GM19372 (cell line): ENCODE results near the gene ZNF587B.
"Not testable (repeated sequence)": the region's sequence is repeated elsewhere in the genome, so short reads cannot be mapped to it uniquely, and the experiment has no call there.

Source experiments
- ATAC-seq: cut with Tn5 transposase; IDR thresholded peaks from one replicate; pipeline ENCODE4 v1.9.1; 2021; ENCODE audit warnings: mild to moderate bottlenecking, low read depth, moderate library complexity; ENCODE audit not compliant: unreplicated experiment

Gene ZNF587B

DNA sequence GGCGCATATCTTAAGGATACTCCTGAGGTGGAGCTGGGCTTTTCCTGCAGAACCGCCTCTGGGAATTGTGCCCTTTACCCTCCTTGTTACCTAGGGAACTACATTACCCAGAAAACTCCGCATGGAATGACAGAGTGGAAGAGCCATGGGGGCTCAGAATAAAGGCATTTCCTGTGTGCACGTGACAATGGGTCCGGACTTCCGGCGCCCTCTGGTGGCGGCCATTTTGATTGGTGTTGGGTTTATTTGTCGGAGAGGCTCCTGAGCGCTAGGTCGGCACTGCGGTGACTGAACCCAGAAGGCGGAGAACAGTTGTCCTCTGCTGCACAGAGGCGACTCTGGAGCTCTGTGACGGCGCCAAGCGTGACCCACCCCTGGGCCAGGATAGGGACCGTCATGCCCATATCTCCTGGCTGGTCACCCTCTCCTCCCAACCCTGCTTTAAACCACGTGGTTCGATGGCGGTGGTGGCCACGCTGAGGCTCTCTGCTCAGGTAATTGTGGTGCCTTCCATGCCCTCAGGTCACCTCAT, at the start of gene ZNF587B:
TSS of gene ZNF587B (plus strand) at position 229 of the 532 bp plus-strand sequence. CDS start at position 459, 230 bp downstream.
- ATAC-seq = no peak

DNA sequence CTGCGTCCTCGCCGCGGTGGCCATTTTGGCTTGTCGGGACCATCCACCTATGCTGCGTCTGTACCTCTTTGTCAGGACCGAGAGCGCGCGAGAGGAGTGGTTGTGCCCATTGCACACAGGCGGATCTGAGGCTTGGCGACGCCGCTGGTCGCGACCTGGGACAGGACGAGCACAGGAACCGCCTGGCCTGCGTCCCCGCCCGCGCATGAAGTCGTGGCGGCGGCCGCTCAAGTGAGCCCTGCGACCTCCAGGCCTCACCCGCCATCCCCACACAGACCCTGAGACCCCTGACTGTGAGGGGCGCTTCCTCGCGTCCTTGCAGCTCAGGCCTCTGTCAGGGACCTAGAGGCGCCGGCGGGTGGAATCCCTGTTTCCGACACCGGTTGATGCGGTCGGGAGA, 43.8 kb upstream of the ZNF587B start:
- no peak for ATAC-seq

DNA sequence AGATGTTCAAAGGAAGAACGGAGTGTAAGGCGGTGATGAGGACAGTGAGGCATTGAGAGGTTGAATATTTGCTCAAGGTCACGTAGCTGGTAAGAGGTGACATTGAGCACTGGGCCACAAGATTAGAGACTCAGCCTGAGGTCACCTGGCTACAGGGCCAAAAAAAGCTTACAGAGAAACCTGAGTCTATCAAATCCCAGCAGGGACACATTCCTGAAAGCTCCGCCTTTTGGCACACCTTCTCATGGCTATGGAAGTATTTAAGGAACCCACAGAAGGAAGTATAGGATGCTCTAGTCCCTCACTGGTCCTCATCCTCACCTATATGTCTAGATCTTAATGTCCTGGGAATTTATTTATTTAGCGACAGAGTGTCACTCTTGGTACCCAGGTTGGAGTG, 43.2 kb upstream of the ZNF587B start:
- ATAC-seq = no peak

DNA sequence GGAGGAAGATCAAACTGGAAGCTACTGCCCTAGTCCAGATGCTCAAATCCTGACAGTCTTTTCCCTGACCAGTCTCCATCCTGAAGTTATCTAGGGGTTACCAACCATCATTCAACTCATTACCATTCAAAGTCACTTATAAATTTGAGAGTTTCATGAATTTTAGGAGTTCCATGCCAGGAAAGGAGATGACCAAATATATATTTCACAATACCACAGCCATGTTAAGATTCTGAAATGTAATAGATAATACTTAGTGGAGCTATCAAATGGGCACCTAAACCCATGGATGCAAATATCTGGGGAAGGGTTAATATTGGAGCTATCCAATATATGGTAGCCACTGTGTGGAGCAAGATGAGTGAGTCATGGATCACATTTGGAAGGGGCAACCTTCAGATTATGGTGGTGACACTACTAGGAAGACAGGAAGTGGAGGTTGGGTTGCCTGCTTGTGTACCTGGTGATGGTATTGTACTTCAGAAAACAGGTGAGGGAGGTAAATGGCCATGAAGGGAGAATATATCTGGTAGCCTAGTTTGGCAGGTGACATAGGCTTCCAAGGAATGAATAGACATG, 41.9 kb upstream of the ZNF587B start:
- ATAC-seq = no peak

DNA sequence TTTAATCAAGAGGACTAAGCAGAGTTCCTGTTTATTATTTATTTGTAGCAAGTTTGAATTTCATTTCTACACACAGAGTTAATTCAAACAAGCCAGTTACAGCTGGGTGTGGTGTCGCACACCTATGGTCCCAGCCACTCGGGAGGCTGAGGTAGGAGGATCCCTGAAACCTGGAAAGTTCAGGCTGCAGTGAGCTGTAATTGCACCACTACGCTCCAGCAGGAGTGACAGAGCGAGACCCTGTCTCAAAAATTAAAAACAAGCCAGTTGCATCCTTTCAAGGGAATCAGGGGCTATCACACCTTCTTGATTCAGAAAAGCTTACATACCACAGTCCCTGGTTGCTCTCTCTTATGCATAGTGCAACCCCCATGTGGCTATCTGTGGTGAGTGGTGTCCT, 40.8 kb upstream of the ZNF587B start:
- ATAC-seq = no peak

DNA sequence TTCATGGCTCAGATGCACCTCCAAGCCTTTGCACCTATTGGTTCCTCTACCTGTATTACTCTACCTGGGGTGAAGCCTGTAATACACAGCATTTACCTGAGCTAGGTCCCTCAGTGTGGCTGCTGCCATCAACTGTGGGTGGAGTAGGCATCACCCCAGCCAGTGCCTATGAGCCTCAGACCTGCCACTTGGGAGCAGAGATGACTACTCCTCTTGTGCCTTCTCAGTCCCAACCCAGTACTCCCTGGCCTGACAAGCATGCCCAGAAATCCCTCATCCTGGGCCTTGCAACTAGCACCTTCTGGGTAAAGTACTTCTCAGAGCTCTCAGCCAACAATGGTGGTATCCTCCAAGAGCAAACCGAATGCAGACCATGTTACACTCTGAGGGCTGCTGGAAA, 33.5 kb upstream of the ZNF587B start:
- not testable (repeated sequence) for ATAC-seq

DNA sequence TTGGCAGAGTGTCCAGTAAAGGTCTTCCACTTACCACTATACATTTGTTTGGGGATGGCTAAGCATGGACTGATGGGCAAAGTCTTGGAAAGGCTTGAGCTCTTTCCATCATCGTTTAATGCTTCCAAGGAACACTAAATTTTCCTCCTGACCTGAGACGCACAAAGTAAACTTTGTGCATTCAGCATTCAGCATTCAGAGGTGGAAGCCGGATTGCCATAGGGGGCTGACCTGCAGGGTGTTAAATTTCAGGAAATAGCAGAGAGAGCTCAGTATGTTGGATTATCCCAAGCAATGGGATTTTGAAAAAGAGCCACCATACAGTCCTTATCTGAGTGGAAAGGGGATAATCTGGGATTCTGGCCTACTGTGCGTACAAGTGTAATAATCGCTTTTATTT, 29.4 kb upstream of the ZNF587B start:
- ATAC-seq = no peak

DNA sequence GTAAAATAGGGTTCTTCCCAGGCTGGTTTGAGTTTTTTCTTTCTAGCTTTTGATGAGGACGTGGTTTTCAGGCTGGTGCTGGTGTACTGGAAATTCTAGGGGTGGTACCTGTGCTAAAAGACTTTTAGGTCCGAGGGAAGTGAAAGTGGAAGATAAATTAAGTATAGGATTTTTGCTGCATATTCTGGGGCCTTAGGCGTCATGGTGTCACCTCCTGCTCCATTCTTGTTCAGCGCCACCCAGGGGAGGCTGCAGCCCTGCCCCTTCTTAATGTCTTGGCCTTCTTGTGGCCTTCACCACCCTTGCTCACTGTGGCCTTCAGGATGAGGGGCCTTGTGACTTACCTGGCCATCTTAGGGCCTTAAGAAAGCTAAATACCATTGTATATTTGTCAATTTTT, 27.8 kb upstream of the ZNF587B start:
- ATAC-seq = no peak

DNA sequence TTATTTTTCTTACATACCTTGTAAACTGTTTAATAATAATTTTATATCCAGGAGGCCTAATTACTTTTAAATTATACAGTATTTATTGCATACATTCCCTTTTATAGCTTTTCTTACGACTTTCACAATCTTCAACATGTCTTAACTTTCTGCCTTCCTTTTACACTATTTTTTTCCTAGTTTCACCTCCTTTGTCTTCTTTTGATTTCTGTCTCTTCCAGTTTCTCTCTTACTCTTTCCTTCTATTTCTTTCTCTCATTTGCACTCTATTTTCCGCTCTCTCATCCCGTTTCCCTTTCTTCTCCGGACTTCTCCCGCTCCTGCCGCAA, 26.9 kb upstream of the ZNF587B start:
- no peak for ATAC-seq

DNA sequence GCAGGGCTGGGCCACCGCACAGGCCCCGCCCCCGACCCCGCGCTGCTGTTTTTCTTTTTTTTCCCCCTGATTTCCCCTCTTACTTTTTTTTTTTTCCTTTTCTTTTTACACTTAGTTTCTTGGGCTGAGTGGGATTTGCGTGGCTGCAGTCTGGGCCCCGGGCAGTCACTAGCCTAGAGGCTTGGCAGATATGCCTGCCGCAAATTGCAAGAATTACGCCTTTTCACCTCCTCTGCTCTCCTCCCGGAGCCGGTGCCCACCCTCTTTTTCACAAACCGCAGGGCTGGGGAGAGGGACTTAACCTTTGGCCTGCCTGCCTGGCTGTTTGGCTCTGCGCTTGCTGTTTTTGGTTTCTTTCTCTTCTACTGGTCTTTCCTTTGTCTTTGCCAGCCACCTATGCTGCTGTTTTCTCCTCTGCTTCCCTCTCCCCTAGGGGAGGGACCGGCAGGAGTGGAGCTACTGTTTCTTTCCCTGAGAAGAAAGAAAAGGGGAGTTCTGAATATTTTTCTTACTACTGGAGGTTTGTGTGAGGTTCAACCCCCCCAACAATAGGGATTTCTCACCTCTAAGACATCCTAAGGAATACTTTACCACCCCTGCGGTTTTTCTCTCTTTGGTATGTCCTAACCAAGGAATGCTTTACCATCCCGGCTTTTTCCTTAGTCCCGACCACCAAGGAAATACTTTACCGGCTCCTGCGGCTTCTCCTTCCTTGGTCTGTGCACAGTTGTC, 26.3 kb upstream of the ZNF587B start:
- no peak for ATAC-seq

DNA sequence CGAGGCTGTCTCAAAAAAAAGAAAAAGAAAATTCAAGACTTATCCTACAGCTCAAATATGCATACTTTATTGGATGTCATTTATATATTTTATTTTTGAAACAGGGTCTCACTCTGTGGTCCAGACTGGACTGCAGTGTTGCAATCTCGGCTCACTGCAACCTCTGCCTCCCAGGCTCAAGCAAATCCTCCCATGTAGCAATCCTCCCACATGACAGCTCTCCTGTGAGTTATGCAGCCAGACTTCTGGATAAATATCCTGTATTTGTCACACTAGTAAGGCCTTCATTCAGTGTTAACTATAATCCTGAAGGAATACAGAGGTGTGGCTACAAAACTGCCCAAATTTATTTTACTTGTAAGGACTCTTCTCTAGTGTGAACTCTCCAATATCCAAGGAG, 22.6 kb upstream of the ZNF587B start:
- ATAC-seq = no peak

DNA sequence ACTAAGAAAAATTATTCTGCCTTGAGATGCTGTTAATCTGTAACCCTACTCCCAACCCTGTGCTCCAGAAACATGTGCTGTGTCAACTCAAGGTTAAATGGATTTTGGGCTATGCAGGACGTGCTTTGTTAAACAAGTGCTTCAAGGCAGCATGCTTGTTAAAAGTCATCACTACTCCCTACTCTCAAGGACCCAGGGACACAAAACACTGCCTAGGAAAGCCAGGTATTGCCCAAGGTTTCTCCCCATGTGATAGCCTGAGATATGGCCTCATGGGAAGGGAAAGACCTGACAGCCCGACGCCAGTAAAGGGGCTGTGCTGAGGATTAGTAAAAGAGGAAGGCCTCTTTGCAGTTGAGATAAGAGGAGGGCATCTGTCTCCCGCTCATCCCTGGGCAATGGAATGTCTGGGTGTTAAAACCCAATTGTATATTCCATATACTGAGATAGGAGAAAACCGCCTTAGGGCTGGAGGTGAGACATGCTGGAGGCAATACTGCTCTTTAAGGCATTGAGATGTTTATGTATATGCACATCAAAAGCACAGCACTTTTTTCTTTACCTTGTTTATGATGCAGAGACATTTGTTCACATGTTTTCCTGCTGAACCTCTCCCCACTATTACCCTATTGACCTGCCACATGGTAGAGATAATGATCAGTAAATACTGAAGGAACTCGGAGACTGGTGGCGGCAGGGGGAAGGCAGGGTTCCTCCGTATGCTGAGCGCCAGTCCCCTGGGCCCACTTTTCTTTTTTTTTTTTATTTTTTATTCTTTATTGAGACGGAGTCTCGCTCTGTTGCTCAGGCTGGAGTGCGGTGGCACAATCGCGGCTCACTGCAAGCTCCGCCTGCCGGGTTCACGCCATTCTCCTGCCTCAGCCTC, 19.4 kb upstream of the ZNF587B start:
- ATAC-seq = not testable (repeated sequence)

DNA sequence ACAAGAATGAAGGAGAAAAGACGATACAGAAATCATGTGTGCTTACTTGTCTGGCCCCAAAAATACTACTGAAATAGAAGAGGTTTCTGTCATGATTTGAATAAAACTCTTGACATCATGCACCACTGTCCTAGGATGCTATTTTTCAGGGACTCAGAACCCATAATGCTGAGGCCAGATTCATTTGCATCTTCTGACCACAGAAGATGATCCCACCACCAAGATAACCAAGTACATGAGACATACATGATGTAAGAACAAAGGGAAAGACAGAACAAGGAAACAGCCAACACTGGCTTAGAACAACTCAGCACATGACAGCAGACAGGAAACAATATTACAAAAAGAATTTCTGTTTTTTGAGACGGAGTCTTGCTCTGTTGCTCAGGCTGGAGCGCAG, 17.9 kb upstream of the ZNF587B start:
- ATAC-seq = no peak

DNA sequence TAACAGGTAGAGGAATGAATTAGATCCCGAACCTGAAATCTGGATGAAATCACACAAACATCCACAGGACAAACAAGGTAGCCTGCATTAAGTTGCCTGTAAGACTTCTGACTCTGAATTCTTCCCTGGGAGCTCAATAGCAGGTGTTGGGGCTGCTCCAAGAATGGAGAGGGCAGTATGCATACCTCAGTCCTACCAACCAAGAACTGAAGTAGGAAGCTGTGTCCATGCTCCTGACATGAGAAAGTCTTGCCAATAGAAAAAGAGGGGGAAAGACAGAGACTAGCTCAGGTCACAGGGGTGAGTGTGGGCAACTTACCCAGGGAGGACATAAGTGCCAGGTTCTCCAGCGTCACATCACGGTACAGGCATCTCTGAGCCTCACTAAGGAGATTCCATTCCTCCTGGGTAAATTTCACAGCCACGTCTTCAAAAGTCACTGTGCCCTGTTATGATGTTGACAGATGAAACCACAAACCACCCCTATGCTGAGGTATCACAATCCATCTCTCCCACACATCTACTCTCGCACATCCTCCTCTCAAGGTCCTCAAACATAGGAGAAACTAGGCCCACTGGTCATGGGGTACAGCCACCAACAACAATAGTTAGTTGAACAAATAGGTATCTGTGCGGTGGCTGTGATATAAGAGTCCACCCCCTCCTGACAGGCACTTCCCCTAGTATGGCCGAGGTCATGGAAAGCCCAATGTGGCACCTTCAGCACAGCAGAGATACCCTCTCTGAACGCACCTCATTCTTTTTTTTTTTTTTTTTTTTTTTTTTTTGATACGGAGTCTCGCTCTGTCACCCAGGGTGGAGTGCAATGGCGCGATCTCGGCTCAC, 16.9 kb upstream of the ZNF587B start:
- not testable (repeated sequence) for ATAC-seq

DNA sequence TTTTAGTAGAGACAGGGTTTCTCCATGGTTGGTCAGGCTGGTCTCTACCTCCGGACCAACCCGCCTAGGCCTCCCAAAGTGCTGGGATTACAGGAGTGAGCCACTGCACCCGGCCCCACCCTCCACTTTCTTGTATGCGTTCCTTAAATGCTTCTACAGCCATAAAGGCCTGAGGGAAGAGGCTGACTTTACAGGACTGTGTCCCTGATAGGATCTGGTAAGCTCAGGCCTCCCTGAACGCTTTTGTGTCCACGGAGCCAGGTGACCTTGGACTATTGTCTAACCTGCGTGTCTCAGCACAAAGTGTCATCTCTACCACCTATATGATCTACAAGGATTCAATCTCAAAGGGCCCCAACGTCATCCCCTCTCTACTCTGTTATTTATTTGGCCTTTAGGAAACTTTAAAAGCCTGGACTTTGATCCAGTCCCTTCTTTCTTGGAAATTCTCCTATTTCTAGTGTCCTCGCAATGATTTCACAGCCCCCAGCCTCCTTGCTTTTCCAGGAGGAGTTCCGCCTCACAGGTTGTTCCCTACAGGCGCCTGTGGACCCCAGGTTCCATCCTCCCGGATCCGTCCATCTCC, 16.1 kb upstream of the ZNF587B start:
- ATAC-seq = no peak

DNA sequence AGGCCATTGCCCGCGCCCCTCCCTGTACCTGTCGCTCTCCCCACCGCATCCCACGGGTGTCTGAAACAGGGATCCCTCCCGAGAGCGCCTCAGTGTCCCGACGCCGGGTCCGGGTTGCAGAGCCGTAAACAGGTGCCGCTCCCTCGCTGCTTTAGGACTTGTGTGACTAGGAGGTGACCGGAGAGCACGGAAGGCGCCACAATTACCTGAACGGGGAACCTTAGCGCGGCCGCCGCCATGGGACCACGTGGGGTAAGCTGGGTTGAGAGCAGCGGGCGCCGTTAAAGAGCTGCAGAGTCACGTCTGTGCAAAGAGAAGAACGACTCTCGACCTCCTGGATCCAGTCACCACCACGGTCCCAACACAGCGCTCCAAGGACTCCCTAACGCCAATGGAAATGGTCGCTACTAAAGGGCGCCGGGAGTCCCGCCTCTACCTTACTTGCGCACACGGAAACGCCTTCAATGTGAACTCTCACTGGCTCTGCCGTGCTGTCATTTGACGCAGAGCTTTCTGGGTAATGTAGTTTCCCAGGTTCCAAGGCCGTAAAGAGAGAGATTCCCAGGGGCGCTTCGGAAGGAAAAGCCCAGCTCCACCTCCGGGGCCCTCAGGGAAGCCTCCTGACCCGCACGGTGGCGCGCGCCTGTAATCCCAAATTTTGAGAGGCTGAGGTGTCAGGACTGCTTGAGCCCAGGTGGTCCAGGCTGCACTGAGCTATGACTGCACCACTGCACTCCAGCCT, 15.4 kb upstream of the ZNF587B start, which contains the start of gene ZNF552:
TSS of gene ZNF552 (minus strand) at position 409 of the 742 bp plus-strand sequence. CDS start at position 239, 170 bp downstream.
- ATAC-seq = peak; percentile 60

DNA sequence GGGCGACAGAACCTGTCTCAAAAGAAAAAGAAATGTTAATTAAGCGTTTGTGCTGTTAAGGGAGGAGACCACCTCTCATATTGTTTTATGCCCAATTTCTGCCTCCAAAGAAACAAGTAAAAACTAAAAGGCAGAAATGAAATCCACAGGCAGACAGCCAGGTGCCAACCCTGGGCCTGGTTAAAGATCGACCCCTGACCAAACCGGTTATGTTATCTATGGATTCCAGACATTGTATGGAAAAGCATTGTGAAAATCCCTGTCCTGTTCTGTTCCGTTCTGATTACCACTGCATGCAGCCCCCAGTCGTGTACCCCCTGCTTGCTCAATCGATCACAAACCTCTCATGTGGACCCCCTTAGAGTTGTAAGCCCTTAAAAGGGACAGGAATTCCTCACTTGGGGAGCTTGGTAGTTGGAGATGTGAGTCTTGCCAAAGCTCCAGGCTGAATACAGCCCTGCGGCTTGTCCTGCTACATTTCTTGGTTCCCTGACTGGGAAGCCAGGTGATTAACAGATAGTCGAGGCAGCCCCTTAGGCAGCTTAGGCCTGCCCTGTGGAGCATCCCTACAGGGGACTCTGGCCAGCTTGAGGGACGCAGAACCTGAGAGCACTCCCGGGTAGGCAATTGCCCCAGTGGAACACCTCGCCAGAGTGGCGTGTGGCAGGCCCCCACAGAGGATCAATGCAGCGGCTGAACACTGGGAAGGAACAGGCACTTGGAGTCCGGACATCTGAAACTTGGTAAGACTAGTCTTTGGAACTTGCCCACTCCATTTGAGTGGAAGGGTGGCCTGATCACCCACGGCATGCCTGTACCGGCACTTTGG, 14.6 kb upstream of the ZNF587B start:
- ATAC-seq = no peak

DNA sequence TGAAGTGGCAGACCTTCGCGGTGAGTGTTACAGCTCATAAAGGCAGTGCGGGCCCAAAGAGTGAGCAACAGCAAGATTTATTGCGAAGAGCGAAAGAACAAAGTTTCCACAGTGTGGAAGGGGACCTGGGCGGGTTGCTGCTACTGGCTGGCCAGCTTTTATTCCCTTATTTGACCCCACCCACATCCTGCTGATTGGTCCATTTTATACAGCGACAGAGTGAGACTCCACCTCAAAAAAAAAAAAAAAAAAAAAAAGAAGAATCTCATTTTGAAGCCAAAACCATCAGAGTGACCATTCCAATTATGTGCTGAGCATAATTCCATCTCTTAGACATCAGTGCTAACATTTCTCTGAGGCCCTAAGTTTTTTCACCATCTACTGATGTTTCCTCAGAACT, 13.4 kb upstream of the ZNF587B start:
- no peak for ATAC-seq
